Stimulated activated CD4-positive, alpha-beta T cell treated with anti-CD3 and anti-CD28 coated beads, TNF-alpha, amount 100 ng/mL, for 1 hour (primary cell): ENCODE results near the gene RASA3.
"Not testable (repeated sequence)": the region's sequence is repeated elsewhere in the genome, so short reads cannot be mapped to it uniquely, and the experiment has no call there.

Experiments used
- DNase-seq, 3 donors: peaks; one replicate each; pipeline ENCODE4 v3.0.0-alpha.2; 2020; ENCODE audit warnings: low read depth in 3 of 3, low spot score in 1 of 3

The RASA3 gene, protein sequence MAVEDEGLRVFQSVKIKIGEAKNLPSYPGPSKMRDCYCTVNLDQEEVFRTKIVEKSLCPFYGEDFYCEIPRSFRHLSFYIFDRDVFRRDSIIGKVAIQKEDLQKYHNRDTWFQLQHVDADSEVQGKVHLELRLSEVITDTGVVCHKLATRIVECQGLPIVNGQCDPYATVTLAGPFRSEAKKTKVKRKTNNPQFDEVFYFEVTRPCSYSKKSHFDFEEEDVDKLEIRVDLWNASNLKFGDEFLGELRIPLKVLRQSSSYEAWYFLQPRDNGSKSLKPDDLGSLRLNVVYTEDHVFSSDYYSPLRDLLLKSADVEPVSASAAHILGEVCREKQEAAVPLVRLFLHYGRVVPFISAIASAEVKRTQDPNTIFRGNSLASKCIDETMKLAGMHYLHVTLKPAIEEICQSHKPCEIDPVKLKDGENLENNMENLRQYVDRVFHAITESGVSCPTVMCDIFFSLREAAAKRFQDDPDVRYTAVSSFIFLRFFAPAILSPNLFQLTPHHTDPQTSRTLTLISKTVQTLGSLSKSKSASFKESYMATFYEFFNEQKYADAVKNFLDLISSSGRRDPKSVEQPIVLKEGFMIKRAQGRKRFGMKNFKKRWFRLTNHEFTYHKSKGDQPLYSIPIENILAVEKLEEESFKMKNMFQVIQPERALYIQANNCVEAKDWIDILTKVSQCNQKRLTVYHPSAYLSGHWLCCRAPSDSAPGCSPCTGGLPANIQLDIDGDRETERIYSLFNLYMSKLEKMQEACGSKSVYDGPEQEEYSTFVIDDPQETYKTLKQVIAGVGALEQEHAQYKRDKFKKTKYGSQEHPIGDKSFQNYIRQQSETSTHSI

GRCh38 chr13:114132419-114133121 lies at the start of gene RASA3:
TSS of gene RASA3 (minus strand) at chr13:114132623. CDS start at chr13:114132489, 134 bp downstream.
- DNase-seq, result no peak

GRCh38 chr13:114179087-114179658 lies 46.8 kb upstream of the RASA3 start, which contains the start of gene CFAP97D2:
TSS of gene CFAP97D2 (plus strand) at chr13:114179257. CDS start at chr13:114179331, 74 bp downstream.
- no peak for DNase-seq

DNA sequence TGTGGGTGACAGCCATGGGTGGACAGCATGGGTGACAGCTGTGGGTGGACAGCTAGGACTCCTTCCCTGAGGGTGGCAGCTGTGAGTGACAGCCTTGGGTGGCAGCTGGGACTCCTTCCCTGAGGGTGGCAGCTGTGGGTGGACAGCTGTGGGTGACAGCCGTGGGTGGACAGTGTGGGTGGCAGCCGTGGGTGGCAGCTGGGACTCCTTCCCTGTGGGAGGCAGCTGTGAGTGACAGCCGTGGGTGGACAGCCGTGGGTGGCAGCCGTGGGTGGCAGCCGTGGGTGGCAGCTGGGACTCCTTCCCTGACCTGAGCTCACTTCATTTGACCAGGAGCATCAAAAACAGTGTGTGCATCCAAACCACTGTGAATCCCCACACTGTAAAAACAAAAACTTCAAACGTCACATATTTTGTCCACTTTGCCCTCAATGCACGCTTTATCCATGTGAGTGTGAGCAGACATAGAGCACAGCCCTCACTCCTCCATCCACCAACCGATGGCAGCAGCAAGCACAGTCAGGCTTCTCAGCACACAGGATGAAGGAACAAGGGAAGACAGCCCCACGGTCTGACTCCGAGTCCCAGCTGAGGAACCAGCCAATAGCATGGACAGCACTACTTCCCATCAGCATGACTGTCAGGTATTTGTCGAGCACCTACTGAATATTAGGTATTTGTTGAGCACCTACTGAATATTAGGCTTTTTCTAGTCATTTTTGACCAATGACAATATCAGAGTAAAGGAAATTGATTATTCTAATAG lies 45.0 kb upstream of the RASA3 start:
- DNase-seq, result no peak

DNA sequence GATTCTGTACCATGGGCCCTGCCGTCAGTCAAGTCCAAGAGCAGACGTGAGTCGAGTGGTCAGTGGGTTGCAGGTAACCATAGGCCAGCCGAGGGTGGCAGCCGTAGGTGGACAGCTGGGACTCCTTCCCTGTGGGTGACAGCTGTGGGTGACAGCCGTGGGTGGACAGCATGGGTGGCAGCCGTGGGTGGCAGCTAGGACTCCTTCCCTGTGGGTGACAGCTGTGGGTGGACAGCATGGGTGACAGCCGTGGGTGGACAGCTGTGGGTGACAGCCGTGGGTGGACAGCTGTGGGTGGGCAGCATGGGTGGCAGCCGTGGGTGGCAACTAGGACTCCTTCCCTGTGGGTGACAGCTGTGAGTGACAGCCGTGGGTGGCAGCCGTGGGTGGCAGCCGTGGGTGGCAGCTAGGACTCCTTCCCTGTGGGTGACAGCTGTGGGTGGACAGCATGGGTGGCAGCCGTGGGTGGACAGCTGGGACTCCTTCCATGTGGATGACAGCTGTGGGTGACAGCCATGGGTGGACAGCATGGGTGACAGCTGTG lies 44.0 kb upstream of the RASA3 start:
- not testable (repeated sequence) for DNase-seq

GRCh38 chr13:114174529-114174961 lies 42.1 kb upstream of the RASA3 start:
- DNase-seq, result no peak

GRCh38 chr13:114173745-114174144 lies 41.3 kb upstream of the RASA3 start:
- DNase-seq, result no peak

DNA sequence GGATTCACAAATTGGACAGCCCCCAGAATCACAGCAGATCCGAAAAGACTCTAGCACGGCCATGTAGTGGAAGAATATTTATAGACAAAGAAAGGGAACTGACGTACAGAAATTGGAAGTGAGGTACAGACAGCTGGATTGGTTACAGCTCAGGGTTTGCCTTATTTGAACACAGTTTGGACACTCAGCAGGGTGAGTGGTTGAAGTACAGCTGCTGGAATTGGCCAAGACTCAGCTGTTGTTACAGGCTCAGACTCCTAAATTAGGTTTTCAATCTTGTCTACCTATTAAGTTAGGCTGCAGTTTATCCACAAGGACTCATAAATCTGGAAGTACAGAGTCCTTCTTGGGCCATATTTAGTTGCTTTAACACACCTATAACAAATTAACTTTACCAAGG lies 40.8 kb upstream of the RASA3 start:
- DNase-seq, result no peak

DNA sequence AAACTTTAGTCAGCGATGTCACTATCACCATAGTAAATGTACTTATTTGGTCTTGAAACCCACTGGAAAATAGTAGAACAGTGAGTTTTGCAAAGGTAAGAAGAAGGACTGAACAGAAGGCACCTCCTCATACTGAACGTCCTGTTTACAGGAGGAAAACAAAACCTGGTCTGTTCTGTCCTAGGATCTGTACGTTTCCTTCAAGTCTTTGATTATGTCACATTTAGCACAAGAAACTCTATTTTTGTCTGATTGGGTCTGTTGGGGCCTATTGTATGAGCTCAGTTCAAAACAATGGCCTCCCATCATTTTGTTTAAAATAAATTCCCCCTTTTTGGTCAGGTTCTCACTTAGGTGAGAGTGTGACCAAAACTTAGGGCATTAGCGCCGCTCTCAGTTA lies 35.5 kb upstream of the RASA3 start:
- no peak for DNase-seq

GRCh38 chr13:114167426-114167825 lies 35.0 kb upstream of the RASA3 start:
- DNase-seq, result no peak

DNA sequence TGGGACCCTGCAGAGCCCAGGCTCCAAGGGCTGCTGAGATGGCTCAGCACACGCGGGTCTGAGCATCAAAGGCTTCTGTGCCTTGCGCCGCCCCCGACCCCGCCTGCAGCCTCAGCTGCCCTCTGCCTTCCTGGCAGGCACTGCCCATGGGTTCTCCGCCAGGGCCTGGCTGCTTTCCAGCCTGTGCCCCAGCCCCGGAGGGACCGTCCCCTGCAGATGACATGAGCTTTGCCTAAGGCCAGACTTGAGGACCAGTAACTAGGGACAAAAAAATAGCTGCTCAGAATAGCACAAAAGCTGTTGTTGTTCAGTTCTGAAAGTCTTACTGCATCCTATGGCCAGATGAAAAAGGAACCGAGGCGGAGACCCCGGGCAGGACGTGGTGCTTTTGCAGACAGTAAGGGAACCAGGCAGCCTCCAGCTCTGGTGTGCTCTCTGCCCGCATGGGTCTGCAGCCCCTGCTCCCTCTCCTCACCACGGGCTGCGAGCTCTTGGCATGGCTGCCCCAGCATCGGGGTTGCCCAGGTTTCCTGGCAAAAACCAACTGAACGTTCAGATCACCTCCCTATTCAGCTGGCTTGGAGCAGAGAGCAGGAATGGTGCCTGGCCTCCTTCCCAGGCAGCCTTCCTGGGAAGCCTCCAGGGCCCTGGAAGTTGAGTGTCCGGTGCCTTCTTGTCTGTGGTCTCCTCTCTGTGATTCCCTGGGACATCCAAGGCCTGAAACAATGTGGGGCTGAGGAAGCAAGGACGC lies 34.1 kb upstream of the RASA3 start:
- no peak for DNase-seq

- DNase-seq, result no peak
Measured at GRCh38 chr13:114164681-114165429, 32.4 kb upstream of the RASA3 start.

GRCh38 chr13:114164053-114164452 lies 31.6 kb upstream of the RASA3 start:
- no peak for DNase-seq

DNA sequence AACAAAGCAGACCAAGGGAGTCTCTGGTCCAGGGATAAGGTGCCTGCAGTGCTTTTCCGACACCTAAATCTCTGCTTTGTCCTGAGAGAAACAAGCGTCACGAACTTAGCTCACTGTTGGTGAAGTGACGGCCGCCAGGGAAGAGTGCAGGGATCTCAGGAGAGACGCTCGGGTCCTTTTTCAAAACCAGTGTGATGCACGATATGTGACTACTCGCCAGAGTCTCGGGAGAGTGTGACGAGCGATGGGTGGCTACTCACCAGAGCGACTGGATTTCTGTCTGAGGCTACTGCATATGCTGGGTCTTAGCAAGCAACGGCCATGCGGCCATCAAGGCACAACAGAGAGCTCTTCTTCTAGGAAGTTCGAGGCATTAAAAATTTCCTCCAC lies 30.1 kb upstream of the RASA3 start:
- no peak for DNase-seq

GRCh38 chr13:114161644-114162532 lies 29.5 kb upstream of the RASA3 start:
- no peak for DNase-seq

GRCh38 chr13:114161028-114161556 lies 28.7 kb upstream of the RASA3 start:
- DNase-seq, result no peak

GRCh38 chr13:114158869-114159666 lies 26.6 kb upstream of the RASA3 start:
- not testable (repeated sequence) for DNase-seq
